Neuron (in vitro differentiated cells): ENCODE measurements around the gene APOL2.
A peak's percentile ranks its signal among the peaks of the same experiment; 100 is the strongest.
"Not testable (repeated sequence)": the region's sequence is repeated elsewhere in the genome, so short reads cannot be mapped to it uniquely, and the experiment has no call there.

ENCODE experiments used
- H2AFZ ChIP-seq: one replicate; pipeline ENCODE4 v1.6.1; 2013; ENCODE audit warnings: low read depth, mild to moderate bottlenecking, inconsistent platforms, low read length, moderate library complexity
- H3K27me3 ChIP-seq: one replicate; pipeline ENCODE4 v1.6.1; 2013; ENCODE audit warnings: low read length; ENCODE audit not compliant: insufficient read depth
- H3K36me3 ChIP-seq: one replicate; pipeline ENCODE4 v1.6.1; 2013; ENCODE audit warnings: low read length; ENCODE audit not compliant: insufficient read depth
- H3K4me1 ChIP-seq: one replicate; pipeline ENCODE4 v1.6.1; 2013; ENCODE audit warnings: low read length; ENCODE audit not compliant: insufficient read depth
- H3K4me3 ChIP-seq: 2 replicates; pipeline ENCODE4 v1.5.1; 2013; ENCODE audit warnings: mild to moderate bottlenecking, low read length, moderate library complexity
- H3K9me3 ChIP-seq: one replicate; pipeline ENCODE4 v1.6.1; 2013; ENCODE audit warnings: low read length

APOL2 gene

DNA sequence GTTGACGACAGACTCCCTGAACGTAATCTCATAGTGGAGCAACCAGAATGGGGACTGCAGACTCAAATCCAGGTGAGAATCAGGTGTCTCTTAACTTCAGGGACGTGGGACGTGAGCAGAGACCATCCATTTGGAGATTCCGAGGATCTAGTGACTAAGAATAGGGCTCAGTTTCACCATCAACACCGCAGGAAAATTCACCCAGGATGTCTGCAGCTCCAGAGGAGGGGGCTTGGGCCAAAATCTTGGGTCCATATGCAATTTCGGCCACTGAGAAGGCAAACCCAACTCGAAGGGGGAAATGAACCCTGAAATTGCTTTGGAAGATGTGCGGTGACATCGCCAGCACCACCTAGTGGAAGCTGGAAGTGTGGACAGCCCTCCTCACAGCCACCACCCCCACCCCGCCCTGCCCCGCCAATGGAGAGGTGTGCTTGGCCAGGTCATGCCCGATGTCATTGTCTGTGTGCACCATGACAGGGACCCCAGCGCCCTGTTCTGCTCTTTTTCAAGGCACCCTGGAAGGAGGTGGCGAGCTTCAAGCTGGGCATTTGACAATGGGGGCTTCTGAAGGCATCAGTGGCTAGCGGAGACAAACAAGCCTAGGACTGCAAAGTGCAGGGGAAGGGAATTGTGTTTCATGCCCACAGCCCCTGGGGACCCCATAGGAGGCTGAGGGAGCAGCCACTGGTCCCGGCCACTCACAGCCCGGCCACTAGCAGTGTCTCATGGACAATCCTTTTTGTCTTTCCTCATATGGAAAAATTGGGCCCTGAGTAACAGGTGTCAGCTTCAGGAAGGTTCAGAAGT is 38.4 kb upstream of the APOL2 start:
- Histone ChIP-seq H3K36me3 (peaks cover 11% of the 10 kb centered on the region), H3K4me1 (peaks cover 11% of the 10 kb centered on the region), H3K4me3 (no peak overlapping the region), H3K27me3 (no peaks in the 10 kb centered on the region), H2AFZ (no peak overlapping the region), H3K9me3 (no peaks in the 10 kb centered on the region)

DNA sequence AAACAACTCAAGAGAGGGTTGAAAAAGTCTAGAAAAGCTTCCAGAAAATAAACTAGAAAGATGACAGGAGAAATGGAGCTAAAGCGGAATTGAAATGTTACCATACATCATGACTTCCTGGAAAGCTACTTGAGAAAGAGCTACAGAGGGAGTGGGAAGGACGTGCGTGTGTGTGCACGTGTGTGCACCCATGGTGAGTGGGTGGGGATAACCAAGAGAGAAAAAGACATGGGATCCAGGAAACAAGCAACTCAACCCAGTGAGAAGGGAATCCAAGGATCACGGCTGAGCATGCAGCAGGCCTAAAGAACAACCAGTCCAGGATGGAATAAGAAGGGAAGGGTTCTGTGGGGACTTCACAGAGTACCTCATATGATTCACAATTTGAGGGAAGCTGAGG is 35.2 kb upstream of the APOL2 start:
- Histone ChIP-seq H3K4me3 (no peak overlapping the region), H3K27me3 (no peaks in the 10 kb centered on the region), H3K4me1 (no peaks in the 10 kb centered on the region), H2AFZ (no peak overlapping the region), H3K36me3 (no peaks in the 10 kb centered on the region), H3K9me3 (no peaks in the 10 kb centered on the region)

DNA sequence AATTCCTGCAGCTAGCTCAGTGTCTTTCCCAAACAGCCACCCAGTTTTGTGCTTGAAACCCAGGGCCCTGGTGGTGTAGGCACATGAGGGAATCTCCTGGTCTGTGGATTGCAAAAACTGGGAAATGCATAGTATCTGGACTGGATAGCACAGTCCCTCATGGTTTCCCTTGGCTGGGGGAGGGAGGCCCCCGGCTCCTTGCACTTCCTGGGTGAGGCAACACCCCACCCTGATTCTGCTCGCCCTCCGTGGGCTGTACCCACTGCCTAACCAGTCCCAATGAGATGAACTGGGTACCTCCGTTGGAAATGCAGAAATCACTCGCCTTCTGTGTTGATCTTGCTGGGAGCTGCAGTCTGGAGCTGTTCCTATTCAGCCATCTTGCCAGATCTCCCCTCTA is 32.6 kb upstream of the APOL2 start:
- not testable (repeated sequence) for H2AFZ ChIP-seq

DNA sequence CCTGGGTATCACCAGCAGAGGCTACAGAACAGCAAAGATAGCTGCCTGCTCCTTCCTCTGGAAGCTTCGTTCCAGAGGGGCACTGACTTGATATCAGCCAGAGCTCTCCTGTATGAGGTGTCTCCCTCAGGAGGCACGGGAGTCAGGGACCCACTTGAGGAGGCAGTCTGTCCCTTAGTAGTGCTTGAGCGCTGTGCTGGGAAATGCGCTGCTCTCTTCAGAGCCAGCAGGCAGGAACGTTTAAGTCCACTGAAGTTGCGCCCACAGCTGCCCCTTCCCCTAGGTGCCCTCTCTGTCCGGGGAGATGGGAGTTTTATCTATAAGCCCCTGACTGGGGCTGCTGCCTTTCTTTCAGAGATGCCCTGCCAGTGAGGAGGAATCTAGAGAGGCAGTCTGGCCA is 31.9 kb upstream of the APOL2 start:
- H2AFZ ChIP-seq, H3K27me3 ChIP-seq, H3K4me3 ChIP-seq, H3K9me3 ChIP-seq, H3K36me3 ChIP-seq, H3K4me1 ChIP-seq: not testable (repeated sequence)

More for the DNA sequence above, 32.6 kb upstream of the APOL2 start:
- H3K4me1 ChIP-seq, H3K9me3 ChIP-seq, H3K36me3 ChIP-seq, H3K27me3 ChIP-seq, H3K4me3 ChIP-seq: not testable (repeated sequence)

DNA sequence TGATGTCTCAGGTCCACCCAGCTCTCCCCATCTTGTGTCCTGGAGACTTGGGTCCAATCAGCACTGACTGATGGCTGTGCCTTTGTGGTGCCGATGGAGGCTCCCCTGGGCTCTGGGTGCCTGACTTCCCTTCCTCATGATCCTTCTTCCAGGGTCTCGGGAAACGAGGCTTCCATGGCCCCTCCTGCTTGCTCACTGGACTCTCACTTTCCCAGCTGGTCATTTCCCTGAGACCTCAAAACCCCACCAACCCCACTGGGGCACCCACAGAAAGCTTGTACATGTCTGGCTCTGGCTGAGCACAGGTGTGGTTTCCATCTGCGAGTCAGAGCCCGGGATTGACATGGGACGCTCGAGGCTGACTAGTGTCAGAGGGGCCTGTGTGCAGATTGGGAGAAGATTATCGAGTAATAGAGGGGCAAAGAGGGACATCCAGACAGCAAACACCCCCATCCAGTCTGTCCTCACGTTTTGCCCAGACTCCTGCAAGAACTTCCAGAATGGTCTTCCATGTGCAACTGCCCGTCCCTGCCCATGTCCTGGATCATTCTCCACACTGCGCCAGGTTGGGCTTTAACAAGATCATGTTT is 28.7 kb upstream of the APOL2 start:
- no peaks in the 10 kb centered on the region for H3K27me3 ChIP-seq
- H3K9me3 ChIP-seq, result peaks cover 2% of the 10 kb centered on the region
- no peak overlapping the region for H3K4me3 ChIP-seq
- H2AFZ ChIP-seq, result no peak overlapping the region
- H3K36me3 ChIP-seq, result no peaks in the 10 kb centered on the region
- peaks cover 10% of the 10 kb centered on the region for H3K4me1 ChIP-seq

DNA sequence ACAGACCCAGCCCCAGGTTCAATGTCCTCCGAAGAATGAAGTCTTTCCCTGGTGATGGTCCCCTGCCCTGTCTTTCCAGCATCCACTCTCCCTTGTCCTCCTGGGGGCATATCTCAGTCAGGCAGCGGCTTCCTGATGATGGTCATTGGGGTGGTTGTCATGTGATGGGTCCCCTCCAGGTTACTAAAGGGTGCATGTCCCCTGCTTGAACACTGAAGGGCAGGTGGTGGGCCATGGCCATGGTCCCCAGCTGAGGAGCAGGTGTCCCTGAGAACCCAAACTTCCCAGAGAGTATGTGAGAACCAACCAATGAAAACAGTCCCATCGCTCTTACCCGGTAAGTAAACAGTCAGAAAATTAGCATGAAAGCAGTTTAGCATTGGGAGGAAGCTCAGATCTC is 27.7 kb upstream of the APOL2 start:
- Histone ChIP-seq H3K9me3 (peaks cover 2% of the 10 kb centered on the region), H2AFZ (no peak overlapping the region), H3K4me3 (no peak overlapping the region), H3K4me1 (peaks cover 10% of the 10 kb centered on the region), H3K36me3 (no peaks in the 10 kb centered on the region), H3K27me3 (no peaks in the 10 kb centered on the region)

DNA sequence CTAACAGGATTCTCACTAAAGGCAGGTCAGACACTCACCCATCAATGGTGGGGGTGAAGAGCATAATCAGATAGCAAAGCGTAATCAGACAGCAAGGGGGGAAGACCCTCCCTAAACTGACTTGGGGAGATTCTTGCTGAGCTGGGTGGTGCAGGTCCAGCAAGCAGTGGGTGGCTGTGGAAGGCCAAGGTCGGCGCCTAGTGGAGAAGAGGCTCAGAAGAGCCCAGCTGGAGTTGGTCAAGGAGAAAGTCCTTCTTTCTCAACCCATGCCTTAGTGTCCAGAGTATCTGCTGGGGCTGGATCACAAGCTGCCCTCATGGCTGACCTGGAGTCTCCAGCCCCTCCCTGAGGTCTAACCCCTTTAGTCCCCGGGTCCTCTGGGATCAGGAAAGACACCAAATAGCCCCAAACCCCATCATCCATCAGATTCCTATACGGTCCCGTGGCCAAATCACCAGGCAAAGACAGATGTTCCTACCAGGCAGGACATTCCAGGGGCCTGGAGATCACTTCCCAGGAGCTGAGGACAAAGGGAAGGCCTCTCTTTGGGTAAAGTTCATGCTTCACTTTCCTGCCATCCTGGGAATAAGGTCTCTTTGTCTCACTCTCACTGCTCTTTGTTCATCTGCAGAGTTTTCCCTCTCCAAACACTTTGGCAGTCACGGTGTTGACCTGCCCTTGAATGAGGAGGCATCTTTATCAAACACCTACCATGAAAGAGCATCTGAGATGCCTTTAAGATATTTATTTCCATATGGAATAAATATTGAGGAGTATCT is 24.7 kb upstream of the APOL2 start:
- H3K36me3 ChIP-seq, H3K9me3 ChIP-seq, H2AFZ ChIP-seq, H3K4me3 ChIP-seq, H3K27me3 ChIP-seq: not testable (repeated sequence)
- peaks cover 18% of the 10 kb centered on the region for H3K4me1 ChIP-seq

DNA sequence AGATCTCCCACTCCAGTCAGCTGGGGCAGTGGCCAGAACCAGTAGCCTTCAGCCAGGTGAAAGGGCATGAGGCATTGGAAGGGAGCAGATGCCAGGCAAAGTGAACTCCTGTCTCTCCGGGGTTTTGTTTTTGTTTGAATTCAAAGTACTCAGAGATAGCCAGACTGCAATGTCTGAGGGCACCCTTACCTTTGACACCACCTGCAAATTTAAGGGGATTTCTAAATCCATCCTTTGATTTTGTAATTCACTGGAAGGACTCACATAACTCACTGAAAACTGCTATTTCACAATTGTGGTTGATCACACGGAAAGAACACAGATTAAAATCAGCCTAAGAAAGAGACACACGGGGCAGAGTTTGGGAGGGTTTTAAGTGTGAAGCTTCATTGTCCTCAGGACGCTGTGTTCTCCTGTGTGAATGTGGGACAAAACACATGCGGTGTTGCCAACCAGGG is 23.9 kb upstream of the APOL2 start:
- H3K27me3 ChIP-seq, H3K9me3 ChIP-seq, H3K36me3 ChIP-seq, H2AFZ ChIP-seq, H3K4me3 ChIP-seq: not testable (repeated sequence)
- H3K4me1 ChIP-seq, result peaks cover 27% of the 10 kb centered on the region

DNA sequence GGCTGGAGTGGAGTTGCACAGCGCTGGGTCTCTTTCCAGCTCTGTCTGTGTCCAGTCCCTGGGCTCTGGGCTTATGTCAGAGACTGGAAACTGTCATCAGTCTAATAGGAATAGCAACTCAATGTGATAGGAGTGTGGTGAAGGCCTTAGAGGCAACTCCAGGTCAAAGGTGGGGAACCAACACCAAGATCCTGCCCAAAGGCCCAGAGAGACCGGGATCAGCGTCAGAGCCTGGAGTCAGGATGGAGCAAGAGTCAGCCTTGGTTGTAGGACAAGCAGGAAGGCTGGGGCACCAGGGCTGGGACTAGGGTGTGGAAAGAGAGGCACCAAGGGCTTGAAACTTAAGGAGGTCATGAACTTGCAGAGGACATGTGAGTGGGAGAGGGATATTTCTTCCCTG is 23.0 kb upstream of the APOL2 start:
- not testable (repeated sequence) for H3K36me3 ChIP-seq, H2AFZ ChIP-seq, H3K9me3 ChIP-seq, H3K27me3 ChIP-seq, H3K4me3 ChIP-seq
- peaks cover 28% of the 10 kb centered on the region for H3K4me1 ChIP-seq

DNA sequence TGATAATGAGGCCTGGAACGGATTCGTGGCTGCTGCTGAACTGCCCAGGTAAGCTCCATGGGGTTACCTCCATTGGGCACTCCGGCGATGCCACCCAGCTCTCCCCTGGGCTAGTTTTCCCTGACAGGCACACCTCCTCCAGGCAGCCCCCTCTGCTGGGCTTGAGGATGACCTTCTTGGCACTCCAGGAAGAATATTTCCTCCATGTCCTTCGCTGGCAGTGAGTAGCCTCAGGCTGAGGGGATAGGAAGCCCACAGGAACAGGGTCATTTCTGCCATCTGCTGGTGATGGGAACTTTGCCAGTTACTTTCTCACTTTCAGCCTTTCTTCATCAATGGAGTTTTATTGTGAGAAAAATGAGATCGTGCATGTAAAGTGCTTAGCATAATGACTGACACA is 22.3 kb upstream of the APOL2 start:
- H3K4me1 ChIP-seq, result peaks cover 28% of the 10 kb centered on the region
- H3K36me3 ChIP-seq, H3K4me3 ChIP-seq, H2AFZ ChIP-seq, H3K9me3 ChIP-seq, H3K27me3 ChIP-seq: not testable (repeated sequence)

DNA sequence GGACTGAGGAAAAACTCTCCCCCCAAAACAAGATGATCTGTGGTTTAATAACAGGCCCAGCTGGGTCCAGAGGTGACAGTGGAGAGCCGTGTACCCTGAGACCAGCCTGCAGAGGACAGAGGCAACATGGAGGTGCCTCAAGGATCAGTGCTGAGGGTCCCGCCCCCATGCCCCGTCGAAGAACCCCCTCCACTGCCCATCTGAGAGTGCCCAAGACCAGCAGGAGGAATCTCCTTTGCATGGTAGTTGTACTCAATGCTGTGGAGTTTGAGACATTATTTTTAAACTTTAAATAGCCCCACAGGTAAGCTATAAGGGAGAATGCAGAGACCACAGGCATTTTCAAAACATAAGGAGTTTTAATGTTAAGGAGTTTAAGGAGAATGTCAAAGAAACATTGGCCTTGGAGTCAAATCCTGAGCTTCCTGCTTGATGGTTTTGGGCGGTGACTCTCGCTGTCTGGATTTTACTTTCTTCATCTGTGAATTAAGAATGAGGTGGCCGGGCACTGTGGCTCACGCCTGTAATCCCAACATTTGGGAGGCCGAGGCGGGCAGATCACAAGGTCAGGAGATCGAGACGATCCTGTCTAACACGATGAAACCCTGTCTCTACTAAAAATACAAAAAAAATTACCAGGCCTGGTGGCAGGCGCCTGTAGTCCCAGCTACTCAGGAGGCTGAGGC is 20.4 kb upstream of the APOL2 start:
- Histone ChIP-seq H3K36me3 (no peaks in the 10 kb centered on the region), H3K4me1 (peaks cover 28% of the 10 kb centered on the region), H3K9me3 (no peaks in the 10 kb centered on the region), H3K27me3 (no peaks in the 10 kb centered on the region), H3K4me3 (peak overlapping the region; percentile 47), H2AFZ (peak overlapping the region; percentile 69)

DNA sequence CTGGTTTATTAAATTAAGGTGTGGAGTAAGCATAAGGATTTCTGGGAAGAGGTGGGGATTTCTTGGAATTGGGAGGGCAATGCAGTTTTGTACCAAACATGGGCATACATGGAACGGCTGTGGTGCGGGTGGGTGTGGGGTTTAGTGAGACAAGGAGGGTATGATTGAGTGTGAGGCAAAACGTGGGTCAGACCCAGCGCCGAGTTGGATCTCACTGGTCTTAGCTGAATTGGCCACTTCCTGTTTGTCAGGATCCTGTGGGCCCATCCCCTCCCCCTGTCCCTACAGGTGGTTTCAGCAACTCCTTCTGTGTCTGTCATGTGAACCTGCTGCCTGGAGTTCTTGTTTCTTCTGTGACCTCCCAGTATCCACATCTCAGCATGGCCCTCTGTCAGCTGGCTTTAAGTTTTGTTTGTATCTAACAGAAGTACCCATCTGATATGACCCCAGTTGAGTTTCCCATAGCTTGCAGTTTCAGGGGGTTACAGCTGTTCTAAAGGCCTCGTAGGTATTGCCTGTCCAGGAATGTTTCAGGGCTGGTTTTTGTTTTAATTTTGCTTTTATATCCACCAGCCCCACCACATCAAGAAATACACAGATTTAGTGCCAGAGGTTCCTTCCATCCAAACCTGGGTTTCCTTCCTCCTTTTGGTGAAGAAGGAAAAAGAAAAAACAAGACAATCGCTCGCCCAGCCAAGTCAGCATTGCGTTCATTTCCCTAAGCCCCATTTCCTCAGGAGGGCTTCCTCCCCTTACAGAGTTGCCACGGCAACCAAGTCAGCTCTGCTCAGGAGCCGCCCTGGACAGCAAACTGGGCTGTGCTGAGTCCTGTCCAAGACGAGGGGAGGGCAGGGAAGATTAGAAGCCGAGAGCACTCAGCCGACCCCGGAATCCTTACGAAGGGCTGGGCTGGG is 19.6 kb upstream of the APOL2 start:
- no peaks in the 10 kb centered on the region for H3K9me3 ChIP-seq
- H3K27me3 ChIP-seq, result no peaks in the 10 kb centered on the region
- peak overlapping the region; percentile 69 for H2AFZ ChIP-seq
- peak overlapping the region; percentile 47 for H3K4me3 ChIP-seq
- H3K36me3 ChIP-seq, result no peaks in the 10 kb centered on the region
- peaks cover 25% of the 10 kb centered on the region for H3K4me1 ChIP-seq
